ENCODE data around the gene NTN5.
A peak's percentile ranks its signal among the peaks of the same experiment; 100 is the strongest.

Gene NTN5

DNA sequence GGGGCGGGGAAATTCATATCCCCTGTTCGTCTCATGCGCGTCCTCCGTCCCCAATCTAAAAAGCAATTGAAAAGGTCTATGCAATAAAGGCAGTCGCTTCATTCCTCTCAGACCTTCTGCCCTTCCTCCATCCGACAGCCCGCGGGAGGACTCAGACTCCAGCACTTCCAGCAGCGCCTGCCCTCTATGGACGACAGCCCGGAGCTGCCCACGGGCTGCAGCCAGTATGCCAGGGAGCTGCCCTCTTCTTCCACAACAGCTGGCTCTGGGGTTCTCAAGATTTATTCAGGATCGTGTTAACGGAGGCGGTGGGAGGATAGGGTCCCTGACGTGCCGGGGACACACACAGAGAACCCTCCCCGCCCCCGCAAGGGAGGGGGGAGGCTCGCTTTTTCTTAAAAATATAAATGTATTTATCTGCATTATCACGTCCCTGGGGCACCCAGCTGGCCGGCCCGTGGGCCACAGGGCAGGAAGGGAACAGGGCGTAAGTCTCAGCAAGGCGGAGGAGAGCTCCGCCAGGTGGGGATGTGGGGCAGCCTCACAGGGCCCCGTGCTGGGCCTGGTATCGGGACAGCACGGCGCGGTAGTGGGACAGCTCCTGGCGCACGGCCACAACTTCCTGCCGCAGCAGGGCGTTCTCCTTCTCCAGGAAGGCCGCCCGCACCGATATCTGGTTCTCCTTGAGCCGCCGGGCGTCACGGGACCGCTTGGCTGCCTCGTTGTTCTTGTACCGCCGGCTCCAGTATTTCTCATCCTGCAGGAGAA is 42.3 kb downstream of the NTN5 start:
- no peak for DNase-seq (ENCODE audit: low read depth in 1 of 2, low spot score in 1 of 2)

GRCh38 chr19:48629599-48630295 is 43.1 kb downstream of the NTN5 start:
- no peak for DNase-seq (ENCODE audit: low read depth in 1 of 2, low spot score in 1 of 2)

DNA sequence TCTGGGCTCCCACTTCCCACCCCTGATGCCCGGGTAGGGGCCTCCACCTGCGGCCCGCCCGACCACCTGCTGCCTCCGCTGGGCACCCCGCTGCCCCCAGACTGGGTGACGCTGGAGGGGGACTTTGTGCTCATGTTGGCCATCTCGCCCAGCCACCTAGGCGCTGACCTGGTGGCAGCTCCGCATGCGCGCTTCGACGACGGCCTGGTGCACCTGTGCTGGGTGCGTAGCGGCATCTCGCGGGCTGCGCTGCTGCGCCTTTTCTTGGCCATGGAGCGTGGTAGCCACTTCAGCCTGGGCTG is 43.6 kb downstream of the NTN5 start:
- DNase-seq (ENCODE audit: low read depth in 1 of 2, low spot score in 1 of 2) = no peak

DNA sequence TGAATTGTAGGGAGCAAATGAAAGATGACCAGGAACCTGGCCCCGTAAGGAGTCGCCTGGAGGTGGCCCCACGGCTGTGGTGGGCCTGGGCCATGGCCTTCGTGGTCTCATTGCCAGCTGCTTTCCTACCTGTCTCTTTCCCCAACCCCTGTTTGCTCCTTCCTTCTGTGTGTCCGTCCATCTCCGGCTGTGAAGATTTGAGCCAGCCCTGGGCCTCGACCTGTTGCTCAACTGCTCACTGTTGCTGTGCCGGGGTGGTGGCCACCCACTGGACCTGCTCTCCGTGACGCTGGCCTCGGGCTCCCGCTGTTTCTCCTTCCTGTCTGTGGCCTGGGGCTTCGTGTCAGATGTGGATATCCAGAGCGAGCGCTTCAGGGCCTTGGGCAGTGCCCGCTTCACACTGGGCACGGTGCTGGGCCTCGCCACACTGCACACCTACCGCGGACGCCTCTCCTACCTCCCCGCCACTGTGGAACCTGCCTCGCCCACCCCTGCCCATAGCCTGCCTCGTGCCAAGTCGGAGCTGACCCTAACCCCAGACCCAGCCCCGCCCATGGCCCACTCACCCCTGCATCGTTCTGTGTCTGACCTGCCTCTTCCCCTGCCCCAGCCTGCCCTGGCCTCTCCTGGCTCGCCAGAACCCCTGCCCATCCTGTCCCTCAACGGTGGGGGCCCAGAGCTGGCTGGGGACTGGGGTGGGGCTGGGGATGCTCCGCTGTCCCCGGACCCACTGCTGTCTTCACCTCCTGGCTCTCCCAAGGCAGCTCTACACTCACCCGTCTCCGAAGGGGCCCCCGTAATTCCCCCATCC is 44.1 kb downstream of the NTN5 start:
- DNase-seq (ENCODE audit: low read depth in 1 of 2, low spot score in 1 of 2) = no peak

DNA sequence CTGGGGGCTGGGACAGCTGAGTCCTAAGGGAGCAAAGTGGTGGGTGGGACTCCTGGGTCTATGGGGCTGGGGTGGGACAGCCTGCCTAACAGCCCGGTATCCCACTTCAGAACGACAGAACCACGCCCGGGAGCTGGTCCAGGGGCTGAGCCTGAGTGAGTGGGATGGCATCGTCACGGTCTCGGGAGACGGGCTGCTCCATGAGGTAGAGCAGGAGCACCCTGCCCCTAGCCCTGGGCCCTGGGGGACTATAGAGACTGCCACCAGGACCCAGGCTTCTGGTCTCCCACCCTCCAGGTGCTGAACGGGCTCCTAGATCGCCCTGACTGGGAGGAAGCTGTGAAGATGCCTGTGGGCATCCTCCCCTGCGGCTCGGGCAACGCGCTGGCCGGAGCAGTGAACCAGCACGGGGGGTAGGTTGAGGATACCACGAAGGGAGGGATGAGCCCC is 44.9 kb downstream of the NTN5 start:
- no peak for DNase-seq (ENCODE audit: low read depth in 1 of 2, low spot score in 1 of 2)

DNA sequence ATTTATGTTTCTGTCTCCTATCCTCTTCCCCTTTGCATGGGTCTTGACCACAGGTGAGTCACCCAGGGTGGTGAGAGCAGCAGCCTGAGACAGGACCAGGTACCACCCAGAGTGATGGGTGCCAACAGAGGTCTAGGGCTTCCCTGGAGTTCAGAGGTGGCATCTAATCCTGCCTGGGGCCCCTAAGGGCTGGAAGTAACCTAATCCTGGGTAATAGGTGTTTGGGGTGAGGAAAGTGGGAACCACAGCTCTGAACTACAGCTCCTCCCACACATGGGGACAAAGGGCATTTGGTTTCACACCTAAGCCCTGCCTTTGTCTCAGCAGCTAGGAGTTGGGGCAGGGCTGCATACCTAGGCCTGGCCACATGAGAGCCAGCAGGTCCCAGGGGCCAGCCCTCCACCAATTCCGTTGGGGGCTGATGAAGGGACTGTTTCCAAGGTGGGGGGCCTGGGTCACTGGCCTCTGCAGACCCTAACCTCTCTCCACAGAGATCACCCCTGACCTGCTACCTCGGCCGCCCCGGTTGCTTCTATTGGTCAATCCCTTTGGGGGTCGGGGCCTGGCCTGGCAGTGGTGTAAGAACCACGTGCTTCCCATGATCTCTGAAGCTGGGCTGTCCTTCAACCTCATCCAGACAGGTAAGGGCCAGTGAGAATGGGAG is 45.5 kb downstream of the NTN5 start:
- no peak for DNase-seq (ENCODE audit: low read depth in 1 of 2, low spot score in 1 of 2)

DNA sequence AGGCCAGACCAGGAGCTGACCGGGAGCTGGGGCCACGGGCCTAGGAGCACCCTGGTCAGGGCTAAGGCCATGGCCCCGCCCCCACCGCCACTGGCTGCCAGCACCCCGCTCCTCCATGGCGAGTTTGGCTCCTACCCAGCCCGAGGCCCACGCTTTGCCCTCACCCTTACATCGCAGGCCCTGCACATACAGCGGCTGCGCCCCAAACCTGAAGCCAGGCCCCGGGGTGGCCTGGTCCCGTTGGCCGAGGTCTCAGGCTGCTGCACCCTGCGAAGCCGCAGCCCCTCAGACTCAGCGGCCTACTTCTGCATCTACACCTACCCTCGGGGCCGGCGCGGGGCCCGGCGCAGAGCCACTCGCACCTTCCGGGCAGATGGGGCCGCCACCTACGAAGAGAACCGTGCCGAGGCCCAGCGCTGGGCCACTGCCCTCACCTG is 46.9 kb downstream of the NTN5 start:
- no peak for DNase-seq (ENCODE audit: low read depth in 1 of 2, low spot score in 1 of 2)

DNA sequence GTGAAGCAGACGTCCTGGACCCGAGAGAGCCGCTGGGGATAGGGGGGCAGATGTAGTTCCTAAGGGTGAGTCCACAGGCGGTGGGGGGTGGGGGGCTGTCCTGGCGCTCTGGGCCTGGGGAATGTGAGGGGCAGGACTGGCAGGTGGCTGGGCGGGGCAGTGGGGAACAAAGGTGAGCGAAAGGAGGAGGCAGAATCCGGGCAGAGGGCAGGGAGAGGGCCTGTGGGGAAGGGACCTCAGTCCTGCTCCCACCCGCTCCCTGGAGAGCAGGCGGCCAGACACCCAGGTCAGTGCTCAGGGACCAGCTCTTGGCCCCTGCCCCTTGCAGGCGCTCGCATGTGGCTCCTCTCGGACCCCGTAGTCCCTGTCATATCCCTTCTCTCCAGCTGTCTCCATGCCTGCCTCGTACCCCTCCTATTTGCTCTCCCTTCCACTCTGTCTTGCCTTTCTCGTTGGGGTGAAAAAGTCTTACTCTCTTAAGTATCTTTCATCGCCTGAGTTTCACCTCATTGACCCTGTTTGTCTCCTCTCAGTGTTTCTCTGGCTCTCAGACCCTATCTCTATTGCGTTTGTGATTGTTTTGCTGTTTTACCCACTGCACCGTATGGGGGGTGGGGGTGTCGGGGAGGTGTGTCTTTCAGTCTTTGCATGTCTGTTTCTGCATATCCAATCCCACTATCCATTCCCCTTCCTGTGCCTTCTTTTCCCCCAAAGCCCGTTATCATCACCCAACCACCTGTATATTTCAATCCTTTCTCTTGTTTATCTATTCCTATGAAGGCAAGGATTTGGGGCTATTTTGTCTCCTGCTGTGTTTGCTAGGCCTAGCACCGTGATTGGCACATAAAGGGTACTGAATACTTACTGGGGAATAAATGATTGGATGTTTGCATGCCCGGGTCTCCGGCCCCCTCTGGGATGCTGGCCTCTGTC is 47.8 kb downstream of the NTN5 start:
- DNase-seq (ENCODE audit: low read depth in 1 of 2, low spot score in 1 of 2) = no peak

- peak; percentile 93 to 96 for DNase-seq (ENCODE audit: low read depth in 1 of 2, low spot score in 1 of 2)
These were observed 48.7 kb downstream of the NTN5 start for GRCh38 chr19:48624067-48624594.

DNA sequence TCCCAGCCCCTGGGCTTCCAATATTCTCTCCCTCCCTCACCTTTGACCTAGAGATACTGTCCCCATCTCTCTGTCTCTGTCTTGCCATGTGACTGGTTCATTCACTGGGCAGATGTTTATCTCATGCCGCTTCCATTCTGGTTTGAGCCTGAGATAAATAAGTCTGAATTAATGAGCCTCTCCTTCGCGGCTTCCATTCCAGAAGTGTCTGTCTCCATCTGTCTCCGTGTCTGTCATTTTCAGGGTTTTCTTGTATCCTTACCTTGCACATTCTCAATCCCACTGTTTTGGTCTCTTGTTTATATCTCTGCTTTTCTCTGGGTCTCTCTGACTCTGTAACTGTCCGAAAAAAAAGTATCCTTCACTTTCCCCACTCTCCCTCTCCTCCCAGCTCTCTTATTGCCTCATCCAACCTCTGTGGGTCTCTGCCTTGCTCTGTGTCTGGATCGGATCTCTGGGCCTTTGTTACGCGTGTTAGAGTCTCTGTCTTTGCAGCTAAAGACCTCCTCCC is 49.2 kb downstream of the NTN5 start:
- no peak for DNase-seq (ENCODE audit: low read depth in 1 of 2, low spot score in 1 of 2)

DNA sequence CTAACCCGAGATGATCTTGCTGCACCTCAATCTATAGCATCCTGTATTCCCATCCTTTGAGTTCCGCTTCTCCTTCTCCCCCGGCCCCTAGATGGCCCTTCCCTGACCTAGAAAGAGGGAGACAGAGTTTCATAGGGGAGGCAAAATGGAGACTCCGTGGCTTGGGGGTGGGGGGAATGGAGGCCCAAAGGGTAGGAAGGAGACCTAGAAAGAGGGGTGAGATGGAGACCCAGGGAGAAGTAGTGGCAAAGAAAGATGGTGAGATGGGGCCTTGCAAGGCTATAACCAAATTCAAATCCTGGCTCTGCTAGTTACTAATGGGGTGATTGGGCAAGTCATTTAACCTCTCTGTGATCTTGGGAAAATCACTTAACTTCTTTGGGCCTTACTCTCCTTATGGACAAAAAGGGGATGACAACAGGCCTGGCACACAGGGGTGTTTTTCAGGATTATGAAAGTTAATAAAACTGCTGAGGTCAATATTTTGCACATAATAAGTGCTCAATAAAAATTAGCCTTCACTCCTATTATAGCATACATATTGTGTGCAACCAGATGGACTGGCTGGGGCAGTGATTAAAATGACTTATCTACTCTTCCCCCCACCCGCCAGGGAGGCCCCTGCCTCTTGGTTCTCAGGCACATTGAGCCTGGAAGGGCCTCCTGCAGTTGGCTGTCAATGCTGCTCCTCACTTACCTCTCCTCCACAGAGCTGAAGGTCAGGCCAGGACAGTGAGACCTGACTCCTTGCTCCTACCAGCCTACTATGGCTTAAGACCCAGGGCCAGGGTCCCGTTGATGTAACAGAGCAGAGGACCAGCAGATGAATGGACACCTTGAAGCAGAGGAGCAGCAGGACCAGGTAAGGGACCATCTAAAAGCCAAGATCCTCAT is 52.9 kb downstream of the NTN5 start:
- DNase-seq (ENCODE audit: low read depth in 1 of 2, low spot score in 1 of 2) = no peak

DNA sequence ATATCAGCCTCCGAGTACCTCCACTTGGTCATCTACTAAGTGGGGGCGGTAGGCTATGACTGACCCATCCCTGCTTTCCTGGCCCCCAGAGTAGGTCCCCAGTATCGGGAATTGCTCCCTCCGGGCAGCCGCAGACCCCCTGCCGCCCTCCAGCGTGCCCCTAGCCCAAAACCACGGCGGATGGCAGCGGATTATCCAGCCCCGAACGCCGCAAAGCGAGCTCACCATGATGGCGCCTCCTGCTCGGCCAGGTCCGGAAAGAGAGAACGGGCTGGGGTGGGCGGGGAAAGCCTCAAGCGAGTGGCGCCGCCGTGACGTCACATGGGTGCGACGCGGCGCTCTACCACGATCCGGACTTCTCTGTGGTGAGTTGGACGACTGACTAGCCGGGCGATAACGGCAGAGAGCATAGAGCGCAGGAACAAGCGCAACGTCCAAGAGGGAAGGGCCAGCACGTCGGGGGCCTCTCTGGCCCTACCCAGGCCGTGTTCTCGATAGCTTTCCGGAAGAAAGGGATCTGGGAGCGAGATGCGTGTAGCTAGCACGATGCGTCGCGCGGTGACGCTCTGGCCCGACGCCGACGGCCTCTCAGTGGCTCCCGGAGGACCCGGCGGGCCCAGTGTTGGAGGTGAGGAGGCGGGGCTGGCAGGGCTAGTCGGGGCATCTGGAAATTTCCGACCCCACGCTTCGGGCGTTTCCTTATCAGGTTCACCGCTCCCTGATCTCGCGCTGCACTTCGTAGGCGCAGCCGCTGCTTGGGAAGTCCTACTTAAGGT is 53.7 kb downstream of the NTN5 start, which contains the start of the genes RPL18 and SPHK2:
TSS of gene RPL18 (minus strand) at position 263 of the 776 bp plus-strand sequence. CDS start at position 228, 35 bp downstream.
TSS of gene SPHK2 (plus strand) at position 591 of the 776 bp plus-strand sequence. CDS start 1,009 bp downstream, outside the sequence.
- DNase-seq (ENCODE audit: low read depth in 1 of 2, low spot score in 1 of 2) = peak; percentile 91 to 93

DNA sequence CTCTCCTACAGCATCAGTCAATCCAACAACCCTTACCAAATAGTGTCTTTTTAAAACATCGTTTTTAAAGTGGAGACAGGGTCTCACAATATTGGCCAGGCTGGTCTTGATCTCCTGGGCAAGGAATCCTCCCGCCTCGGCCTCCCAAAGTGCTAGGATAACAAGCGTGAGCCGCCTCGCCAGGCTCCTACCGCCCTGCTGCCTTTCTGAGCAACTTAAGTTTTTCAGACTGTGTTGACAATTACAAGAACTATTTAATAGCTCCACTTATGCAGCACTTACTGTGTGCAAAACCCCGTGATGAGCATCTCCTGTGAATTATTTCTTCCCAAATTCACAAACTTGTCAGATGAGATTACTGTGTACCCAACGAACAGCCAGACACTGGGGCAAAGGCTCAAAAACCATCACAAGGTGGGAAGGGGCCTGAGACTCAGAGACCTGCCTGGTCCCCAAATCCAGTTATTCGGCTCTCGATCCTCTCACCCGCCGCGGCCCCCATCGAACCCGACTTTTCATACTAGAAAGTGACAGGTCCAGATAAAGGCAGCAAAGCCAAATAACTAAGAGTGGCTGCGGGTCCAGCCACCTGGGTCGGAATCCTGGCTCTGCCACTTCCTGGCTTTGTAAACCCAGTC is 54.4 kb downstream of the NTN5 start:
- DNase-seq (ENCODE audit: low read depth in 1 of 2, low spot score in 1 of 2) = no peak

- DNase-seq (ENCODE audit: low read depth in 1 of 2, low spot score in 1 of 2) = no peak
These were observed 55.5 kb downstream of the NTN5 start for GRCh38 chr19:48617146-48617937.

DNA sequence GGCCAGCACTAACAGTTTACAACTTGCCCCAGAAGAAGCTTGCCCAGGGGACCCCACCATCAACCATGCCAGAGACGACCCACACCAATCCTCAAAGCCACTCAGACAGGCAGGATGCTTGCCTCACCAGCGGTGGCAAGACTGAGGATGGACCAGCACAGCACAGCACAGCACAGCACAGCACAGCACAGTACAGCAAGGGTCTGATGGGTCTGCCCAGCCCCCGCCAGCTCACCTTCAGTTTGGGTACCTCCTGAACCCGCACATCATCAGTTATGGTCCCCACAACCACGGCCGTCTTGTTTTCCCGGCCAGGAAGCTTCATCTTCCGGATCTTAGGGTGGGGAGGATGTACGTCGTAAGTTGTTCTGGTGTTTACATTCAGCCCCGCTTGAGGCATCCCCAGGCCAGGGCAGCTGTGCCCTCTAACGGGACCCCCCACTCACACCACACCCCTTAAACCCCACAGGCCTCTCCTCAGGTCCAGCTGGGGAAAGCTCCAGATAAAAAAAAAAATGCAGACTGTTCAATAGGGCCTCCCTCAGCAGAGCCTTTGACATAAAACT is 56.2 kb downstream of the NTN5 start:
- no peak for DNase-seq (ENCODE audit: low read depth in 1 of 2, low spot score in 1 of 2)

- DNase-seq (ENCODE audit: low read depth in 1 of 2, low spot score in 1 of 2) = no peak
These were observed 56.8 kb downstream of the NTN5 start for GRCh38 chr19:48616041-48616436.
